Breast epithelium (tissue), 4 donors: ENCODE measurements around the gene NEIL3. TPM values are rescaled to one million over a fixed set of nuclear protein-coding genes. Genes with fewer than 3 reads are reported as not detected.

Experiments
- DNase-seq, 2 donors: peaks; one replicate each; pipeline ENCODE4 v3.0.0-alpha.2; 2019; ENCODE audit warnings: low spot score in 2 of 2
- H3K27ac ChIP-seq, 2 donors: fragments of 200-600 bp; sonication (generic) in 1 of 2; one replicate each; pipeline ENCODE4 v1.5.1; 2016 to 2019; ENCODE audit warnings: mild to moderate bottlenecking in 1 of 2
- H3K27me3 ChIP-seq, 2 donors: fragments of 200-600 bp; sonication (generic) in 1 of 2; one replicate each; pipeline versions ENCODE4 v1.5.1 to v1.6.0; 2017 to 2019; ENCODE audit warnings: control low read depth in 1 of 2, mild to moderate bottlenecking in 1 of 2
- H3K36me3 ChIP-seq: fragments of 200-600 bp; one replicate; pipeline ENCODE4 v1.5.1; 2019
- H3K4me1 ChIP-seq, 2 donors: fragments of 200-600 bp; sonication (generic); one replicate each; pipeline ENCODE4 v1.5.1; 2016 to 2019; ENCODE audit warnings: control low read depth in 1 of 2
- H3K4me3 ChIP-seq, 3 donors: fragments of 200-600 bp; sonication (generic); 1 replicate in 2 of 3; 2 replicates in 1 of 3; pipeline ENCODE4 v1.5.1; 2016 to 2019; ENCODE audit warnings: mild to moderate bottlenecking in 3 of 3, moderate library complexity in 2 of 3
- H3K9me3 ChIP-seq, 2 donors: fragments of 200-600 bp; sonication (generic) in 1 of 2; one replicate each; pipeline ENCODE4 v1.5.1; 2016 to 2019; ENCODE audit warnings: control low read depth in 1 of 2
- POLR2A ChIP-seq: fragments of 450-650 bp; IDR thresholded peaks from one replicate; pipeline ENCODE4 v1.6.1; 2016; ENCODE audit warnings: antibody characterized with exemption, mild to moderate bottlenecking, moderate library complexity
- POLR2AphosphoS5 ChIP-seq, 3 donors: sonication (generic); formaldehyde crosslinking; IDR thresholded peaks; one replicate each; pipeline ENCODE4 v1.6.1; 2017; ENCODE audit warnings: antibody characterized with exemption in 3 of 3
- intact Hi-C: fragments of 100-400 bp; cut with DNase I; formaldehyde crosslinking; loops from one replicate; pipeline ENCODE4 v1.15.1; 2023; ENCODE audit warnings: low total_unique reads
- total RNA-seq, 3 donors: library from RNA; depleted of rRNA; stranded (reverse); fragments of >200 nt; gene quantifications; one replicate each; pipeline ENCODE4 v1.1.0, GENCODE V29; 2016
- TF ChIP-seq, protein P1 (sequence below), 3 donors: fragments of 450-650 bp; IDR thresholded peaks; one replicate each; pipeline ENCODE4 v1.5.1; 2016 to 2017; ENCODE audit warnings: antibody characterized with exemption in 3 of 3, mild to moderate bottlenecking in 3 of 3, moderate library complexity in 3 of 3

Gene NEIL3
- total RNA-seq, 3 donors from 2014 or later, result 0.32 TPM; not detected in 2

DNA sequence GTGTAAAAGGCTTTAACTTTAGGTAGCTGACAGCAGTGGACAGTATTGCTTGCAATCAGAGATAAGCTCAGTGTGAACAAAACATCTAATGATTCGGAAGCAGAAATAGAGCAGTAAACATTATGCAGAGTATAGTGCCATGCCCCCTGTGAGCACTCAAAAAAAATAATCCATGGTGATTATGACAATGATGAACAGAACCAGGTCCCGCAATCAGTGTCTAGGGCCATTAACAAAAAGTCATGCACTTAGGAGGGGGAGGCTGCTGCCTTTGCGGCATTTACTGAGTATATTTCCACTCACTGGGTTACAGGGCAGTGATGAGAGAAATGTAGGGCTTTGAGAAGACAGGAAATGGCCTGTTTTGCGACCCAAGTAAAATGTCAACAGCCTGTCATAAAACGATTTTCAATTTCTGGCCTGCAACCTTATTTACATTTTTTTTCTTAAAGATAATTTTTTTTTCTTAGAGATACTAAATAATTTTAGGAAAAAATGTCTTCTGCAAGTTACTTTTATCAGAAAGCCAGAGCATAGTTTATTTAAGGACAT lies 27.3 kb upstream of the NEIL3 start:
- Histone ChIP-seq H3K27me3 (no peaks in the 10 kb centered on the region), H3K4me1 (no peaks in the 10 kb centered on the region), H3K9me3 (no peaks in the 10 kb centered on the region), H3K27ac (no peak overlapping the region), H3K36me3 (no peaks in the 10 kb centered on the region), H3K4me3 (no peak overlapping the region)
- DNase-seq, result no peak
- intact Hi-C loops, result no loop called here
- TF ChIP-seq POLR2A (no peak), POLR2AphosphoS5 (IDR thresholded peaks at IDR 0.05) (no peak)
- TF ChIP-seq, protein P1, sequence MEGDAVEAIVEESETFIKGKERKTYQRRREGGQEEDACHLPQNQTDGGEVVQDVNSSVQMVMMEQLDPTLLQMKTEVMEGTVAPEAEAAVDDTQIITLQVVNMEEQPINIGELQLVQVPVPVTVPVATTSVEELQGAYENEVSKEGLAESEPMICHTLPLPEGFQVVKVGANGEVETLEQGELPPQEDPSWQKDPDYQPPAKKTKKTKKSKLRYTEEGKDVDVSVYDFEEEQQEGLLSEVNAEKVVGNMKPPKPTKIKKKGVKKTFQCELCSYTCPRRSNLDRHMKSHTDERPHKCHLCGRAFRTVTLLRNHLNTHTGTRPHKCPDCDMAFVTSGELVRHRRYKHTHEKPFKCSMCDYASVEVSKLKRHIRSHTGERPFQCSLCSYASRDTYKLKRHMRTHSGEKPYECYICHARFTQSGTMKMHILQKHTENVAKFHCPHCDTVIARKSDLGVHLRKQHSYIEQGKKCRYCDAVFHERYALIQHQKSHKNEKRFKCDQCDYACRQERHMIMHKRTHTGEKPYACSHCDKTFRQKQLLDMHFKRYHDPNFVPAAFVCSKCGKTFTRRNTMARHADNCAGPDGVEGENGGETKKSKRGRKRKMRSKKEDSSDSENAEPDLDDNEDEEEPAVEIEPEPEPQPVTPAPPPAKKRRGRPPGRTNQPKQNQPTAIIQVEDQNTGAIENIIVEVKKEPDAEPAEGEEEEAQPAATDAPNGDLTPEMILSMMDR (IDR thresholded peaks at IDR 0.05), result no peak

DNA sequence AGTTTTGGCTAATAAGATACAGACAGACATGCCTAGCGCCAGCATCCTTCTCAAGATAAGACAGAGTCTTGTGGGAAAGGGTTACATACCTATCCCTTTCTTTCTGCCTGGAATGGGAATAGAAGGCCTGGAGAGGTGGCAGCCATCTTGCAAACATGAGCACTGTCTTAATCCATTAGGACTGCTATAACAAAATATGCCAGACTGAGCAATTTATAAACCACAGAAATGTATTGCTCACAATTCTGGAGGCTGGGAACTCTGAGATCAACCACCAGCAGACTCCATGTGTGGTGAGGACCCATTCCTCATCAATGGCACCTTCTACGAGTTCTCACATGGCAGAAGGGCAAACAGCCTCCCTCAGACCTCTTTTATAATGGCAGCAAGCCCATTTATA lies 26.5 kb upstream of the NEIL3 start:
- no peak overlapping the region for H3K27ac ChIP-seq
- no peak for DNase-seq
- TF ChIP-seq POLR2A, result no peak
- TF ChIP-seq, protein P1 (IDR thresholded peaks at IDR 0.05), result no peak
- no peak for TF ChIP-seq POLR2AphosphoS5 (IDR thresholded peaks at IDR 0.05)
- H3K4me1 ChIP-seq, result no peaks in the 10 kb centered on the region
- no peaks in the 10 kb centered on the region for H3K9me3 ChIP-seq
- H3K27me3 ChIP-seq, result no peaks in the 10 kb centered on the region
- intact Hi-C loops, result no loop called here
- H3K36me3 ChIP-seq, result no peaks in the 10 kb centered on the region
- no peak overlapping the region for H3K4me3 ChIP-seq

DNA sequence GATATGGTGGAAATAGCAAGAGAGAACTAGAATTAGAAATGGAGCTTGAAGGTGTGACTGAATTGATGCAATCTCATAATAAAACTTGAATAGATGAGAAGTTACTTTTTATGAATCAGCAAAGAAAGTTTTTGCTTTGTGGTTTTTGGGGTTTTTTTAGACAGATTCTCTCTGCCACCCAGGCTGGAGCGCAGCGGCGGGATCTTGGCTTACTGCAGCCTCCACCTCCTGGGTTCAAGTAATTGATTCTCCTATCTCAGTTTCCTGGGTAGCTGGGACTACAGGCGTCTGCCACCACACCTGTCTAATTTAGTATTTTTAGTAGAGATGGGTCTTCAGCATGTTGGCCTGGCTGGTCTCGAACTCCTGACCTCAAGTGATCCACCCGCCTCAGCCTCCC lies 23.7 kb upstream of the NEIL3 start:
- intact Hi-C loops, result no loop called here
- Histone ChIP-seq H3K4me3 (no peak overlapping the region), H3K36me3 (no peaks in the 10 kb centered on the region), H3K9me3 (no peaks in the 10 kb centered on the region), H3K27ac (no peak overlapping the region), H3K27me3 (no peaks in the 10 kb centered on the region), H3K4me1 (no peaks in the 10 kb centered on the region)
- DNase-seq, result no peak
- TF ChIP-seq POLR2AphosphoS5 (IDR thresholded peaks at IDR 0.05), result no peak
- TF ChIP-seq, protein P1 (IDR thresholded peaks at IDR 0.05), result no peak
- no peak for TF ChIP-seq POLR2A

DNA sequence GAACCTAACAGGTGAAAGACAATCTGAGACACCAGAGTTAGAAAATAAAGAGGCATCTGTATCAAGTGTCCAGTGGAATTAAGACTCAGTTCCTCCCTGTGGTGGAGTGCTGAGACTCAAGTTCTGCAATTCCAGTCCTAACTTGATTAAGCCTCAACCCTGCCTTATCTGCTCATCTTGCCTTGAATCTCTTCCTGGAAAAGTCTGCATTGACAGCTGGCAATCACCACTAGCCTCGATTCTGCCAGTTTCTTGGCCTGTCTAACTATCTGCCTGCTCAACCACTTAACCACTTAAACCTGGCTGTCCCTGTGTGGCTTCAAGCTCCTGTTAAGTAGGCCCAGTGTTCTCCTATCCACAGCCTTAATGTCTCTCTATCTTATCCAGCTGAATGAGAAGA lies 22.4 kb upstream of the NEIL3 start:
- Histone ChIP-seq H3K36me3 (no peaks in the 10 kb centered on the region), H3K27ac (no peak overlapping the region), H3K27me3 (no peaks in the 10 kb centered on the region), H3K9me3 (no peaks in the 10 kb centered on the region), H3K4me1 (no peaks in the 10 kb centered on the region), H3K4me3 (no peak overlapping the region)
- no peak for DNase-seq
- intact Hi-C loops, result no loop called here
- TF ChIP-seq, protein P1 (IDR thresholded peaks at IDR 0.05), result no peak
- TF ChIP-seq POLR2A, result no peak
- no peak for TF ChIP-seq POLR2AphosphoS5 (IDR thresholded peaks at IDR 0.05)

DNA sequence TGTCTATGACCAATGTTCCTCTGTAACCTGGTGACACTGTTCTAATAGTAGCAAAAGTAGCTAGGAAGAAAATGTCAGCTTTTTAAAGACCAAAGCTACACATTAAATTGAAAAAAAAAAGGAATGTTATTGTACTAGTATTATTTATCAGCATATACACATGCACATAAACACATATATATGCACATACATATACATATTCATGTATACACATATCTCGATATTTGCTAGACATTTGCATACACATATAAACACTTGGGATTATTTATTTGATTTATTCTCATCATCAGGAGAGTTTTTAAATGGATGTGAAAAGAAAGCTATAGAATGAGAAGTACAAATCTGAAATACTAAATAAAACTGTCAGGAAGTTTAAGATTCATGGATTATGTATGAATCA lies 21.3 kb upstream of the NEIL3 start:
- H3K36me3 ChIP-seq, result no peaks in the 10 kb centered on the region
- no peak overlapping the region for H3K4me3 ChIP-seq
- H3K27me3 ChIP-seq, result no peaks in the 10 kb centered on the region
- DNase-seq, result no peak
- TF ChIP-seq, protein P1 (IDR thresholded peaks at IDR 0.05), result no peak
- TF ChIP-seq POLR2A (no peak), POLR2AphosphoS5 (IDR thresholded peaks at IDR 0.05) (no peak)
- no peaks in the 10 kb centered on the region for H3K4me1 ChIP-seq
- H3K9me3 ChIP-seq, result no peaks in the 10 kb centered on the region
- intact Hi-C loops, result no loop called here
- H3K27ac ChIP-seq, result no peak overlapping the region
